GM12891 (cell line): ENCODE data around the gene RBM38.

Source experiments
- POLR2A ChIP-seq: IDR thresholded peaks from 2 replicates; pipeline ENCODE4 v1.6.1; 2011; ENCODE audit warnings: low read depth, low read length, control low read depth
- POLR2AphosphoS5 ChIP-seq: IDR thresholded peaks from 2 replicates; pipeline ENCODE4 v1.6.1; 2011; ENCODE audit warnings: low read depth, low read length, control low read depth
- SPI1 ChIP-seq: IDR thresholded peaks from 2 replicates; pipeline ENCODE4 v1.6.1; 2011; ENCODE audit warnings: low read depth, low read length, control low read depth
- TAF1 ChIP-seq: IDR thresholded peaks from 2 replicates; pipeline ENCODE4 v1.6.1; 2011; ENCODE audit warnings: low read depth, low read length, control low read depth

GRCh38 chr20:57382516-57382915 is 8.7 kb upstream of the RBM38 start:
- TF ChIP-seq POLR2A = no peak
- no peak for TF ChIP-seq POLR2AphosphoS5
- TF ChIP-seq TAF1 = no peak
- TF ChIP-seq SPI1 = no peak
